ENCODE measurements around the gene SELENOF.

- TF ChIP-seq POLR2A (IDR thresholded peaks at IDR 0.05) (no peak), EP300 (IDR thresholded peaks at IDR 0.05) (no peak)
Observed at GRCh38 chr1:86928819-86929218, 14.9 kb upstream of the SELENOF start.
